DND-41 (cell line): ENCODE measurements around the gene PNO1.

Experiments
- ATAC-seq: fragments of 200-7000 bp; cut with Tn5 transposase; 3 replicates; pipeline ENCODE4 v1.9.1; 2021; ENCODE audit warnings: low read depth; ENCODE audit not compliant: insufficient read depth
- DNase-seq: peaks from one replicate; pipeline ENCODE4 v3.0.0-alpha.2; 2020
- H2AFZ ChIP-seq: 2 replicates; pipeline ENCODE4 v1.6.0; 2012; ENCODE audit warnings: low read depth, low read length
- H3K27ac ChIP-seq: 2 replicates; pipeline ENCODE4 v1.5.1; 2012; ENCODE audit warnings: low read length, inconsistent platforms
- H3K27me3 ChIP-seq: fragments of 200-600 bp; sonication (generic); 2 replicates; pipeline ENCODE4 v1.6.0; 2012; ENCODE audit warnings: low read length, mild to moderate bottlenecking, inconsistent platforms; ENCODE audit not compliant: insufficient read depth, poor library complexity
- H3K36me3 ChIP-seq: 2 replicates; pipeline ENCODE4 v1.5.1; 2012; ENCODE audit warnings: low read length, inconsistent platforms; ENCODE audit not compliant: insufficient read depth
- H3K4me1 ChIP-seq: 2 replicates; pipeline ENCODE4 v1.5.1; 2012; ENCODE audit warnings: mild to moderate bottlenecking, low read length; ENCODE audit not compliant: insufficient read depth
- H3K4me2 ChIP-seq: 2 replicates; pipeline ENCODE4 v1.6.0; 2012; ENCODE audit warnings: mild to moderate bottlenecking, moderate library complexity, low read length, inconsistent platforms; ENCODE audit not compliant: insufficient read depth
- H3K4me3 ChIP-seq, 2 experiments: fragments of 200-600 bp in 1 of 2; shearing (Covaris generic) in 1 of 2; 2 replicates each; pipeline ENCODE4 v1.5.1; 2012 to 2016; ENCODE audit warnings: inconsistent platforms in 2 of 2, low read length in 2 of 2, mild to moderate bottlenecking in 2 of 2, low read depth in 1 of 2, moderate library complexity in 1 of 2
- H3K79me2 ChIP-seq: 2 replicates; pipeline ENCODE4 v1.6.0; 2012; ENCODE audit warnings: low read length, inconsistent platforms; ENCODE audit not compliant: insufficient read depth
- H3K9ac ChIP-seq: 2 replicates; pipeline ENCODE4 v1.6.0; 2012; ENCODE audit warnings: low read depth, mild to moderate bottlenecking, inconsistent platforms, low read length, moderate library complexity
- H3K9me3 ChIP-seq: 2 replicates; pipeline ENCODE4 v1.5.1; 2012; ENCODE audit warnings: low read length, moderate library complexity, mild to moderate bottlenecking, inconsistent platforms; ENCODE audit not compliant: insufficient read depth, severe bottlenecking
- H4K20me1 ChIP-seq: 2 replicates; pipeline ENCODE4 v1.6.0; 2012; ENCODE audit warnings: low read length; ENCODE audit not compliant: insufficient read depth
- EZH2 ChIP-seq: IDR thresholded peaks from 3 replicates; pipeline ENCODE4 v1.6.1; 2012; ENCODE audit warnings: borderline replicate concordance, low read depth, mild to moderate bottlenecking, moderate library complexity, low read length, inconsistent platforms; ENCODE audit not compliant: severe bottlenecking
- TF ChIP-seq, protein P1 (sequence below): IDR thresholded peaks from 2 replicates; pipeline ENCODE4 v1.5.1; 2012; ENCODE audit warnings: borderline replicate concordance, low read length, moderate library complexity, mild to moderate bottlenecking; ENCODE audit not compliant: poor library complexity, severe bottlenecking; ENCODE audit errors: extremely low read depth

The PNO1 gene

DNA sequence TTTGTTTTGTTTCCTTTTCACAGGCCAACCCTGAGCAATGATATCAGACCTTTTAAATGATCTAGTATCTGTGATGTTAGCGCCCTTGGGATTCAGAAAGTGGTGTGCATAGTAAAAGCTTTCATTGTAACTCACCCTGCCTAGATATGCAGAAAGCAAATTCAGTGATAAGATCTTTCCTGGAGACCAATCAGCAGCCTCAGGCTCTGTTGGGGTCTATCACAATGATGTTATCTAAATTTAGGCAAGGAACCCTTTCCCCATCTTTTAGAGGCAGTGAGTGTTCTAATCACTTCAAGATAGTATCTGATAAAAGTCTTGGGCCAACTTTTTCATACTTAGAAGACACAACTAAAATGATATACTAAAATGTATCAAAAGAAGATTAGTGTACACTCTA is 23.6 kb upstream of the PNO1 start:
- H2AFZ ChIP-seq, result no peak overlapping the region
- H3K27ac ChIP-seq, result no peak overlapping the region
- no peak overlapping the region for H3K4me2 ChIP-seq
- H3K4me3 ChIP-seq, result no peak overlapping the region
- peaks cover 9% of the 10 kb centered on the region for H3K36me3 ChIP-seq
- no peaks in the 10 kb centered on the region for H3K27me3 ChIP-seq
- H3K4me1 ChIP-seq, result no peaks in the 10 kb centered on the region
- ATAC-seq (no peak), DNase-seq (no peak)
- H4K20me1 ChIP-seq, result no peaks in the 10 kb centered on the region
- H3K9me3 ChIP-seq, result no peaks in the 10 kb centered on the region
- H3K9ac ChIP-seq, result no peak overlapping the region
- TF ChIP-seq, protein P1, sequence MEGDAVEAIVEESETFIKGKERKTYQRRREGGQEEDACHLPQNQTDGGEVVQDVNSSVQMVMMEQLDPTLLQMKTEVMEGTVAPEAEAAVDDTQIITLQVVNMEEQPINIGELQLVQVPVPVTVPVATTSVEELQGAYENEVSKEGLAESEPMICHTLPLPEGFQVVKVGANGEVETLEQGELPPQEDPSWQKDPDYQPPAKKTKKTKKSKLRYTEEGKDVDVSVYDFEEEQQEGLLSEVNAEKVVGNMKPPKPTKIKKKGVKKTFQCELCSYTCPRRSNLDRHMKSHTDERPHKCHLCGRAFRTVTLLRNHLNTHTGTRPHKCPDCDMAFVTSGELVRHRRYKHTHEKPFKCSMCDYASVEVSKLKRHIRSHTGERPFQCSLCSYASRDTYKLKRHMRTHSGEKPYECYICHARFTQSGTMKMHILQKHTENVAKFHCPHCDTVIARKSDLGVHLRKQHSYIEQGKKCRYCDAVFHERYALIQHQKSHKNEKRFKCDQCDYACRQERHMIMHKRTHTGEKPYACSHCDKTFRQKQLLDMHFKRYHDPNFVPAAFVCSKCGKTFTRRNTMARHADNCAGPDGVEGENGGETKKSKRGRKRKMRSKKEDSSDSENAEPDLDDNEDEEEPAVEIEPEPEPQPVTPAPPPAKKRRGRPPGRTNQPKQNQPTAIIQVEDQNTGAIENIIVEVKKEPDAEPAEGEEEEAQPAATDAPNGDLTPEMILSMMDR, result no peak
- no peak for TF ChIP-seq EZH2
- H3K79me2 ChIP-seq, result no peaks in the 10 kb centered on the region

DNA sequence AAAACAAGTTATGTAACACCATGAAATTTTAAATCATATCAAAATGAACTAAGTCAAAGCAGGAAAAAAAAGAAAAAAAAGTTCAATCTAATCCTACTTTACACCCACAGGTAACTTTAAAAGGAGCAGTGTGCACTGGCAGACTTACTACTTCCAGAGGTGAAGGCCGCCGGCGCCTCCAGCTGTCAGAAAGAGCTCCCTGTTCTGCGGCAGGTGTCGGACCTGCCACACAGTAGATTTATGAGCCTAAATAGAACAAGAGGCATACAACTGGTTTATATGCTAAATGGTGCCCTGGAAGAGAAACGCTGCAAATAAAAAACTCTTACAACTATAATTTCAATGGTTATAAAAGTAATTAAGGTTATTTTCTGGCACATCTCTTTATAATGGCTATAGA is 23.1 kb upstream of the PNO1 start:
- Histone ChIP-seq H3K4me1 (no peaks in the 10 kb centered on the region), H2AFZ (no peak overlapping the region), H3K9me3 (no peaks in the 10 kb centered on the region), H3K4me2 (no peak overlapping the region), H4K20me1 (no peaks in the 10 kb centered on the region), H3K27me3 (no peaks in the 10 kb centered on the region), H3K79me2 (no peaks in the 10 kb centered on the region), H3K36me3 (peaks cover 10% of the 10 kb centered on the region), H3K27ac (no peak overlapping the region), H3K4me3 (no peak overlapping the region), H3K9ac (no peak overlapping the region)
- ATAC-seq (no peak), DNase-seq (no peak)
- TF ChIP-seq EZH2, result no peak
- TF ChIP-seq, protein P1, result peak; percentile 4

- Histone ChIP-seq H4K20me1 (no peaks in the 10 kb centered on the region), H3K9ac (no peak overlapping the region), H3K4me2 (no peak overlapping the region), H3K36me3 (peaks cover 10% of the 10 kb centered on the region), H2AFZ (no peak overlapping the region), H3K27ac (no peak overlapping the region), H3K79me2 (no peaks in the 10 kb centered on the region), H3K27me3 (no peaks in the 10 kb centered on the region), H3K9me3 (no peaks in the 10 kb centered on the region), H3K4me3 (no peak overlapping the region), H3K4me1 (no peaks in the 10 kb centered on the region)
- ATAC-seq, result no peak
- DNase-seq, result no peak
- TF ChIP-seq EZH2, result no peak
- TF ChIP-seq, protein P1, result no peak
These were observed 22.0 kb upstream of the PNO1 start for GRCh38 chr2:68135448-68136320.

- DNase-seq (no peak), ATAC-seq (no peak)
- Histone ChIP-seq H3K4me2 (no peak overlapping the region), H3K27ac (no peak overlapping the region), H3K36me3 (peaks cover 6% of the 10 kb centered on the region; the same call in 1 of the 2 replicates), H3K4me3 (no peak overlapping the region), H3K9ac (no peak overlapping the region), H3K79me2 (no peaks in the 10 kb centered on the region), H3K27me3 (no peaks in the 10 kb centered on the region), H3K4me1 (no peaks in the 10 kb centered on the region), H2AFZ (no peak overlapping the region), H3K9me3 (no peaks in the 10 kb centered on the region), H4K20me1 (no peaks in the 10 kb centered on the region)
- no peak for TF ChIP-seq EZH2
- TF ChIP-seq, protein P1, result no peak
These were observed 15.8 kb upstream of the PNO1 start for GRCh38 chr2:68141875-68142274.
